Ascending aorta (tissue), 2 donors: ENCODE results near the gene ATP5PO. TPM values are rescaled to one million over a fixed set of nuclear protein-coding genes. Genes with fewer than 3 reads are reported as not detected.

ENCODE experiments used
- DNase-seq, 2 donors: peaks; one replicate each; pipeline ENCODE4 v3.0.0-alpha.2; 2019; ENCODE audit warnings: low spot score in 2 of 2
- H3K27ac ChIP-seq, 2 donors: fragments of 200-600 bp; sonication (generic); one replicate each; pipeline ENCODE4 v1.5.1; 2016 to 2017; ENCODE audit warnings: mild to moderate bottlenecking in 1 of 2
- H3K27me3 ChIP-seq: fragments of 200-600 bp; sonication (generic); one replicate; pipeline ENCODE4 v1.5.1; 2017
- H3K36me3 ChIP-seq, 2 donors: fragments of 200-600 bp; sonication (generic); one replicate each; pipeline ENCODE4 v1.5.1; 2016
- H3K4me1 ChIP-seq, 2 donors: fragments of 200-600 bp; sonication (generic); one replicate each; pipeline ENCODE4 v1.5.1; 2016 to 2017; ENCODE audit warnings: mild to moderate bottlenecking in 1 of 2
- H3K4me3 ChIP-seq, 2 donors: fragments of 200-600 bp; sonication (generic); one replicate each; pipeline ENCODE4 v1.5.1; 2016 to 2017; ENCODE audit warnings: mild to moderate bottlenecking in 1 of 2
- H3K9me3 ChIP-seq, 2 donors: fragments of 200-600 bp; sonication (generic); one replicate each; pipeline ENCODE4 v1.5.1; 2016
- intact Hi-C: fragments of 100-400 bp; cut with DNase I; formaldehyde crosslinking; loops from one replicate; pipeline ENCODE4 v1.15.1; 2023
- total RNA-seq: library from RNA; depleted of rRNA; stranded (reverse); fragments of >200 nt; gene quantifications from one replicate; pipeline ENCODE4 v1.1.0, GENCODE V29; 2016
- TF ChIP-seq, protein P1 (sequence below), 3 experiments: fragments of 200-600 bp in 2 of 3; fragments of 450-650 bp in 1 of 3; sonication (generic) in 2 of 3; IDR thresholded peaks; one replicate each; pipeline ENCODE4 v1.5.1; 2016 to 2019; ENCODE audit warnings: antibody characterized with exemption in 3 of 3, mild to moderate bottlenecking in 1 of 3, moderate library complexity in 1 of 3

The ATP5PO gene, protein sequence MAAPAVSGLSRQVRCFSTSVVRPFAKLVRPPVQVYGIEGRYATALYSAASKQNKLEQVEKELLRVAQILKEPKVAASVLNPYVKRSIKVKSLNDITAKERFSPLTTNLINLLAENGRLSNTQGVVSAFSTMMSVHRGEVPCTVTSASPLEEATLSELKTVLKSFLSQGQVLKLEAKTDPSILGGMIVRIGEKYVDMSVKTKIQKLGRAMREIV
- total RNA-seq: 62.5 TPM

DNA sequence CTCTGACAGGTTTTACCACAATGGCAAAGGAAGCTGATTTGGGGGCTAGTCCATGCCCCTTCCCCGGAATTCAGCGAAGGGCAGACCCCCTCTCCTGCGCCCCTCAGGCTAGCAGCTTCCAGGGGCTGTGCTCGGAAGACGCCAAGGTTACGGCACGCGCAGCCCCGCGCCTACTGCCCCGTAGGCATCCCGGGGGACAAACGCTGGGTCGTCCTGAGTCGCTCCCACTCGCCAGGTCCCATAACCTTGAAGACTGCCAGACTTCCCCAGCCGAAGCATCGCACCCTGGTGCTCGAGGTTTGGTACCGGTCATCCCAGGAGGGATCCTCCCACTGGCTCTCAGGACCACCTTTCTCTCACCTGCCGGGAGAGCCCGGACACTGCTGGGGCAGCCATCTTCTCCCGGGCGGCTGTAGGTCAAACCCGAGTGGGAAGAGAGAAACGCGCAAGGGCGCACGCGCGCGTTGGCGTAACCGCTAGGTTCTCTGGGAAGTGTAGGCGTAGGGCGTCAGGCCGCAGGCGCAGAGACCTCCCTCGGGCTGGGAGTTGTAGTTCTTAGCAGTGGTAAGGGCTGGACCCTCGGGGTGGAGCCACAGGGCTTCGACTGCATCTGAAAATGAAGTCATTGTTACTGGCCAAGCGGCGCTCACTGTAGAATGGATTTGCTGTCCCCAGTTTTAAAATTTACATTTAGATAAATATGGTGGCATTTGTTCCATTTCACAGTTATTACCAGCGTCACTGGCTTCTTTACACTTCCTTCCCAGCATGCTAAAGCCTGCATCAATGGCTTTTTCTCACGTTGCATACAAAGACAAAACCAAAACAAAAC lies at the start of gene ATP5PO:
Gene ATP5PO, minus strand, starts transcription at position 437 of the 832 bp plus-strand sequence. Its CDS starts 41 bp downstream, at position 396.
- peak; percentile 90 to 99 for DNase-seq
- Histone ChIP-seq H3K36me3 (peaks cover 9 to 20% of the 10 kb centered on the region in 2 donors), H3K4me1 (peaks cover 0 to 18% of the 10 kb centered on the region in 2 donors), H3K27me3 (no peaks in the 10 kb centered on the region), H3K4me3 (peak within 1 kb of the TSS; percentile 71 to 78), H3K27ac (peak within 1 kb of the TSS; percentile 66 to 79), H3K9me3 (no peaks in the 10 kb centered on the region)
- intact Hi-C loops: loop anchor here (10.0 kb wide), 1 partner anchor 699 kb away; the partner anchor contains the start of gene RCAN1
- TF ChIP-seq, protein P1, sequence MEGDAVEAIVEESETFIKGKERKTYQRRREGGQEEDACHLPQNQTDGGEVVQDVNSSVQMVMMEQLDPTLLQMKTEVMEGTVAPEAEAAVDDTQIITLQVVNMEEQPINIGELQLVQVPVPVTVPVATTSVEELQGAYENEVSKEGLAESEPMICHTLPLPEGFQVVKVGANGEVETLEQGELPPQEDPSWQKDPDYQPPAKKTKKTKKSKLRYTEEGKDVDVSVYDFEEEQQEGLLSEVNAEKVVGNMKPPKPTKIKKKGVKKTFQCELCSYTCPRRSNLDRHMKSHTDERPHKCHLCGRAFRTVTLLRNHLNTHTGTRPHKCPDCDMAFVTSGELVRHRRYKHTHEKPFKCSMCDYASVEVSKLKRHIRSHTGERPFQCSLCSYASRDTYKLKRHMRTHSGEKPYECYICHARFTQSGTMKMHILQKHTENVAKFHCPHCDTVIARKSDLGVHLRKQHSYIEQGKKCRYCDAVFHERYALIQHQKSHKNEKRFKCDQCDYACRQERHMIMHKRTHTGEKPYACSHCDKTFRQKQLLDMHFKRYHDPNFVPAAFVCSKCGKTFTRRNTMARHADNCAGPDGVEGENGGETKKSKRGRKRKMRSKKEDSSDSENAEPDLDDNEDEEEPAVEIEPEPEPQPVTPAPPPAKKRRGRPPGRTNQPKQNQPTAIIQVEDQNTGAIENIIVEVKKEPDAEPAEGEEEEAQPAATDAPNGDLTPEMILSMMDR (IDR thresholded peaks at IDR 0.05): no peak

- no peaks in the 10 kb centered on the region for H3K36me3 ChIP-seq
- H3K4me3 ChIP-seq: no peak overlapping the region
- TF ChIP-seq, protein P1 (IDR thresholded peaks at IDR 0.05): no peak
- intact Hi-C loops: no loop called here
- peaks cover 2 to 15% of the 10 kb centered on the region in 2 donors for H3K4me1 ChIP-seq
- H3K27ac ChIP-seq: no peak overlapping the region
- no peak for DNase-seq
- H3K27me3 ChIP-seq: no peaks in the 10 kb centered on the region
- H3K9me3 ChIP-seq: peaks cover 3 to 7% of the 10 kb centered on the region in 2 donors
Observed at GRCh38 chr21:33964706-33965325, 49.2 kb upstream of the ATP5PO start.

DNA sequence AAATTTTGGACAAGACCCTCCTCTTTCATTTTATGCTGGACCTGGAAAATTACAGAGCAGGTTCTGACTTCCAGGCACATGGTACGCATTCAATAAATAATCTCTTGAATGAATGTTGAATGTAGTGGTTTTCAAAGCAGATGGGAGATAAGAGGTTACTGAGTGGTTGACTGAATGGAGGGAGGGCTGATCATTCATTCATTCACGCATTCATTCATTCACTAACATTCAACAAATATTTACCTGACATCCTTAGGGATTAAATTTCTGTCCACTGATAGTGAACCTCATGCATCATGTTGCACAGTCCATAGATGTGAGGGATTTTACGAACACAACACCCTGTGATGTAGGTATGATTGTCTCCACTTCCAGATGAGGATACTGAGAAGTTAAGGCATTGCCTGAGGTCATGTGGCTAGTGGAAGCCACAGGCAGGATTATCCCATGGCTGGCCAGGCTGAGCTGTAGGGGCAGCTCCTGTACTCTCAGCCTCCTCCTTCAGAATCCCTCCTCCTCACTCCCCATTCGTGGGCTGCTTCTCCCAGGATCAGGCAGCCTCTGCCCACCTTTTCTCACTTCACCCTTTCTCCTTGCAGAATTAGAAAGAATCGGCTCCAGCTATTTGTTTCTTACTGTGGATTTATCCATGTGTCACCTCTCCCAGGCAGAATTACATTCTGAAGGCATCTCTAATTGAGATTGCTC lies 48.4 kb upstream of the ATP5PO start:
- TF ChIP-seq, protein P1 (IDR thresholded peaks at IDR 0.05): no peak
- no peak overlapping the region for H3K27ac ChIP-seq

DNA sequence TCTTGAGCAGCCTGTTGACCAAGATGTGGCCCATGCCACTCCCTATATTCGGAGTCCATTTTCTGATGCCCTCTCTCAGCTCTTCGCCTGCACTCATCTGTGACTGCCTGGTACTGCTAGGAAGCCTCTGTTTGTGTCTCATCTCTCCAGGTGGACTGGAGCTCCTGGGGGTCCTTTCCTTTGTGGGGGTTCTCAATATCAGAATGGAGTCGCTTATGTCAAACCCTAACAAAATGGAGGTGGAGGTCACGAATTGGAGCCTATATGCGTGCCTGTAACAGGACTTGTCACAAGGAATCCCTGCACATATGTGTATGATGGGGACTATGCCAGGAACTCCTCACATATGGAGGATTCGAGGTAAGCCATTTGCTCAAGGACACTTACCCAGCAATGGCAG lies 46.7 kb upstream of the ATP5PO start:
- TF ChIP-seq, protein P1 (IDR thresholded peaks at IDR 0.05): no peak
- intact Hi-C loops: no loop called here
- H3K36me3 ChIP-seq: no peaks in the 10 kb centered on the region

More for the DNA sequence above, 48.4 kb upstream of the ATP5PO start:
- peak in 1 of 2 donors; percentile 12 for DNase-seq
- Histone ChIP-seq H3K4me1 (peaks cover 0 to 7% of the 10 kb centered on the region in 2 donors), H3K9me3 (peaks cover 9% of the 10 kb centered on the region in 2 donors), H3K36me3 (no peaks in the 10 kb centered on the region), H3K4me3 (no peak overlapping the region), H3K27me3 (no peaks in the 10 kb centered on the region)
- intact Hi-C loops: no loop called here

DNA sequence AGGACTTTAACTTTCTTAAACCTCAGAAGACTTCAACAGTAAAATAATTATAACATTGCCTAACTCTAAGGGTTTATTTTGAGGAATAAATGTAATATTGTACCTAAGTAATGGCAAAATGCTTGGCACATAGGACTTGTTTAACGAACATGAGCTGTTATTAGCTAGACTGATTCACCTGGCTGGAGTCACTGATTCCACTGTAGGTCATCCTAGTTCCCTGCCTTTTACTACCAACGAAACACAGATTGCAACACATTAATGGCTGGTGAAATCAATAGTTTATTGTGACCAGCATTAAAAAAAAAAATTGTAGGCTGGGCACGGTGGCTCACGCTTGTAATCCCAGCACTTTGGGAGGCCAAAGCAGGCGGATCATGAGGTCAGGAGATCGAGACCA lies 45.5 kb upstream of the ATP5PO start:
- no peak for DNase-seq
- Histone ChIP-seq H3K4me3 (no peak overlapping the region), H3K4me1 (no peaks in the 10 kb centered on the region), H3K27me3 (no peaks in the 10 kb centered on the region), H3K27ac (no peak overlapping the region), H3K9me3 (peaks cover 9% of the 10 kb centered on the region in 2 donors), H3K36me3 (no peaks in the 10 kb centered on the region)
- intact Hi-C loops: no loop called here
- TF ChIP-seq, protein P1 (IDR thresholded peaks at IDR 0.05): no peak

More for the DNA sequence above, 46.7 kb upstream of the ATP5PO start:
- H3K27ac ChIP-seq: no peak overlapping the region
- no peaks in the 10 kb centered on the region for H3K27me3 ChIP-seq
- DNase-seq: no peak
- H3K9me3 ChIP-seq: peaks cover 9% of the 10 kb centered on the region in 2 donors
- H3K4me3 ChIP-seq: no peak overlapping the region
- no peaks in the 10 kb centered on the region for H3K4me1 ChIP-seq
